ENCODE results near the gene AMPD2. TPM values are rescaled to one million over a fixed set of nuclear protein-coding genes. Genes with fewer than 3 reads are reported as not detected.

Gene AMPD2
- total and polyA plus RNA-seq, 9 of the 15 experiments (the other 6 are each of a cell fraction or from before 2014, with no cell fraction given), result 2.0 to 77.7 (median 28.2) TPM

GRCh38 chr1:109634771-109635750 is 15.4 kb downstream of the AMPD2 start:
- ChIA-PET POLR2A (interaction anchor here (0.7 to 2.4 kb wide), 6 partner anchors 12 to 349 kb away, joined by 3 to 7 read pairs (median 4); partner anchors contain the start of genes AHCYL1 and GNAI3), CTCF (ENCODE audit: low intra/inter-chr PET ratio) (no interaction called here)
- Histone ChIP-seq H3K27me3 (ENCODE audit: control insufficient read depth in 2 of 2, insufficient read depth in 2 of 2, low read length in 2 of 2) (no peaks in the 10 kb centered on the region; a peak in 1 of 5 replicates), H3K36me3 (ENCODE audit: control insufficient read depth, insufficient read depth, low read length) (peaks cover 20% of the 10 kb centered on the region; the same call in 2 of the 3 replicates), H2AFZ (ENCODE audit: low read depth, low read length) (no peak overlapping the region), H3K9me3 (replicated peaks; ENCODE audit: control insufficient read depth, insufficient read depth, low read depth, low read length) (no peaks in the 10 kb centered on the region), H3K9ac (ENCODE audit: insufficient read depth in 1 of 2, low read depth in 2 of 2, low read length in 2 of 2) (peak overlapping the region in 1 of 2 experiments; percentile 21; a peak in 1 of 4 replicates), H3K79me2 (ENCODE audit: control insufficient read depth, insufficient read depth, low read length) (no peaks in the 10 kb centered on the region), H3K27ac (ENCODE audit: extremely low read depth, low read depth, low read length) (no peak overlapping the region), H3K4me1 (replicated peaks in 1 of 2; ENCODE audit: control insufficient read depth in 2 of 2, insufficient read depth in 2 of 2, low read length in 2 of 2) (peaks cover 11 to 36% of the 10 kb centered on the region in 2 experiments), H3K4me2 (ENCODE audit: insufficient read depth, low read length) (no peak overlapping the region), H3K4me3 (no peak overlapping the region), H4K20me1 (replicated peaks; ENCODE audit: control insufficient read depth, insufficient read depth, low read length) (0 out of 2 replicates have a peak, but pooled peaks cover 4% of the 10 kb centered on the region), H3K9me1 (ENCODE audit: control insufficient read depth, insufficient read depth, low read length) (no peaks in the 10 kb centered on the region)
- DNase-seq (ENCODE audit: extremely low read depth in 1 of 4, low spot score in 3 of 4) (no peak), FAIRE-seq (no peak), ATAC-seq (no peak)
- in situ Hi-C loops (cut with MboI), result no loop called here
- BruUV-seq (replicated peaks), result no TSS peak
- 35% methylated on average over 13 of the region's 13 CpGs for WGBS (ENCODE audit: insufficient coverage, low coverage, missing lambda C conversion rate)
- TF ChIP-seq NR2F6 (CRISPR knock-in tag; IDR thresholded peaks at IDR 0.05) (no peak), ZNF699 (CRISPR knock-in tag; IDR thresholded peaks at IDR 0.05; ENCODE audit: insufficient replicate concordance) (no peak), MITF (IDR thresholded peaks at IDR 0.05) (no peak), ERF (CRISPR knock-in tag; IDR thresholded peaks at IDR 0.05) (no peak), ZZZ3 (IDR thresholded peaks at IDR 0.05) (no peak), BDP1 (IDR thresholded peaks at IDR 0.05; ENCODE audit: insufficient read depth, insufficient read length) (no peak), ZNF589 (CRISPR knock-in tag; IDR thresholded peaks at IDR 0.05; ENCODE audit: low read depth) (no peak), KDM5B (IDR thresholded peaks at IDR 0.05; ENCODE audit: insufficient replicate concordance, low read depth, low read length) (no peak), HNRNPL (IDR thresholded peaks at IDR 0.05; ENCODE audit: low read depth, low read length) (no peak)
- intact Hi-C loops (cut with micrococcal nuclease), result no loop called here
